Measurements from ENCODE around the gene CRYZL1.
"Not testable (repeated sequence)": the region's sequence is repeated elsewhere in the genome, so short reads cannot be mapped to it uniquely, and the experiment has no call there.

Gene CRYZL1

GRCh38 chr21:33676666-33677065, 35.1 kb upstream of the CRYZL1 start:
- H3K36me3 ChIP-seq (ENCODE audit: insufficient read depth, low read depth, low read length); H3K27ac ChIP-seq (ENCODE audit: low read length); H3K9me3 ChIP-seq (ENCODE audit: insufficient read depth, low read depth, low read length); H3K4me3 ChIP-seq (ENCODE audit: low read length); H3K9ac ChIP-seq (ENCODE audit: low read depth, low read length); H3K27me3 ChIP-seq (ENCODE audit: insufficient read depth, low read length): not testable (repeated sequence)
- peaks cover 32% of the 10 kb centered on the region for H3K4me1 ChIP-seq (ENCODE audit: insufficient read depth, low read length)

- H3K9ac ChIP-seq (ENCODE audit: low read depth, low read length) = no peak overlapping the region
- H3K9me3 ChIP-seq (ENCODE audit: insufficient read depth, low read depth, low read length) = no peaks in the 10 kb centered on the region
Measured at GRCh38 chr21:33674226-33674625, 32.7 kb upstream of the CRYZL1 start.

GRCh38 chr21:33673473-33673872, 31.9 kb upstream of the CRYZL1 start:
- Histone ChIP-seq H3K4me1 (ENCODE audit: insufficient read depth, low read length) (peaks cover 20% of the 10 kb centered on the region), H3K4me3 (ENCODE audit: low read length) (no peak overlapping the region), H3K27me3 (ENCODE audit: insufficient read depth, low read length) (no peaks in the 10 kb centered on the region), H3K9ac (ENCODE audit: low read depth, low read length) (no peak overlapping the region), H3K36me3 (ENCODE audit: insufficient read depth, low read depth, low read length) (no peaks in the 10 kb centered on the region), H3K9me3 (ENCODE audit: insufficient read depth, low read depth, low read length) (no peaks in the 10 kb centered on the region), H3K27ac (ENCODE audit: low read length) (no peak overlapping the region)

More at GRCh38 chr21:33674226-33674625, 32.7 kb upstream of the CRYZL1 start:
- H3K4me1 ChIP-seq (ENCODE audit: insufficient read depth, low read length) = peaks cover 25% of the 10 kb centered on the region
- no peak overlapping the region for H3K4me3 ChIP-seq (ENCODE audit: low read length)
- H3K27me3 ChIP-seq (ENCODE audit: insufficient read depth, low read length) = no peaks in the 10 kb centered on the region
- H3K36me3 ChIP-seq (ENCODE audit: insufficient read depth, low read depth, low read length) = no peaks in the 10 kb centered on the region
- no peak overlapping the region for H3K27ac ChIP-seq (ENCODE audit: low read length)

- H3K9me3 ChIP-seq (ENCODE audit: insufficient read depth, low read depth, low read length) = no peaks in the 10 kb centered on the region
Measured at GRCh38 chr21:33670076-33670978, 28.8 kb upstream of the CRYZL1 start.

GRCh38 chr21:33668620-33669019, 27.1 kb upstream of the CRYZL1 start:
- H3K9me3 ChIP-seq (ENCODE audit: insufficient read depth, low read depth, low read length) = no peaks in the 10 kb centered on the region
- H3K9ac ChIP-seq (ENCODE audit: low read depth, low read length) = no peak overlapping the region
- no peak overlapping the region for H3K4me3 ChIP-seq (ENCODE audit: low read length)
- no peak overlapping the region for H3K27ac ChIP-seq (ENCODE audit: low read length)
- no peaks in the 10 kb centered on the region for H3K36me3 ChIP-seq (ENCODE audit: insufficient read depth, low read depth, low read length)
- H3K27me3 ChIP-seq (ENCODE audit: insufficient read depth, low read length) = no peaks in the 10 kb centered on the region
- 0 out of 2 replicates have a peak, but pooled peaks cover 6% of the 10 kb centered on the region for H3K4me1 ChIP-seq (ENCODE audit: insufficient read depth, low read length)

More at GRCh38 chr21:33670076-33670978, 28.8 kb upstream of the CRYZL1 start:
- no peaks in the 10 kb centered on the region for H3K36me3 ChIP-seq (ENCODE audit: insufficient read depth, low read depth, low read length)
- H3K4me3 ChIP-seq (ENCODE audit: low read length) = no peak overlapping the region
- no peak overlapping the region for H3K27ac ChIP-seq (ENCODE audit: low read length)
- no peaks in the 10 kb centered on the region for H3K27me3 ChIP-seq (ENCODE audit: insufficient read depth, low read length)
- H3K4me1 ChIP-seq (ENCODE audit: insufficient read depth, low read length) = peaks cover 13% of the 10 kb centered on the region
- no peak overlapping the region for H3K9ac ChIP-seq (ENCODE audit: low read depth, low read length)

GRCh38 chr21:33668180-33668579, 26.6 kb upstream of the CRYZL1 start:
- H3K36me3 ChIP-seq (ENCODE audit: insufficient read depth, low read depth, low read length) = no peaks in the 10 kb centered on the region
- H3K27ac ChIP-seq (ENCODE audit: low read length) = no peak overlapping the region
- no peaks in the 10 kb centered on the region for H3K9me3 ChIP-seq (ENCODE audit: insufficient read depth, low read depth, low read length)
- H3K4me1 ChIP-seq (ENCODE audit: insufficient read depth, low read length) = 0 out of 2 replicates have a peak, but pooled peaks cover 3% of the 10 kb centered on the region
- H3K27me3 ChIP-seq (ENCODE audit: insufficient read depth, low read length) = no peaks in the 10 kb centered on the region
- no peak overlapping the region for H3K9ac ChIP-seq (ENCODE audit: low read depth, low read length)
- H3K4me3 ChIP-seq (ENCODE audit: low read length) = no peak overlapping the region

GRCh38 chr21:33667636-33668035, 26.1 kb upstream of the CRYZL1 start:
- Histone ChIP-seq H3K27me3 (ENCODE audit: insufficient read depth, low read length) (no peaks in the 10 kb centered on the region), H3K4me1 (ENCODE audit: insufficient read depth, low read length) (no peaks in the 10 kb centered on the region), H3K27ac (ENCODE audit: low read length) (no peak overlapping the region), H3K36me3 (ENCODE audit: insufficient read depth, low read depth, low read length) (no peaks in the 10 kb centered on the region), H3K9ac (ENCODE audit: low read depth, low read length) (no peak overlapping the region), H3K9me3 (ENCODE audit: insufficient read depth, low read depth, low read length) (no peaks in the 10 kb centered on the region), H3K4me3 (ENCODE audit: low read length) (no peak overlapping the region)

- no peak overlapping the region for H3K27ac ChIP-seq (ENCODE audit: low read length)
- H3K4me1 ChIP-seq (ENCODE audit: insufficient read depth, low read length) = no peaks in the 10 kb centered on the region
- no peak overlapping the region for H3K9ac ChIP-seq (ENCODE audit: low read depth, low read length)
- H3K4me3 ChIP-seq (ENCODE audit: low read length) = no peak overlapping the region
- H3K27me3 ChIP-seq (ENCODE audit: insufficient read depth, low read length) = no peaks in the 10 kb centered on the region
- H3K36me3 ChIP-seq (ENCODE audit: insufficient read depth, low read depth, low read length) = no peaks in the 10 kb centered on the region
- no peaks in the 10 kb centered on the region for H3K9me3 ChIP-seq (ENCODE audit: insufficient read depth, low read depth, low read length)
Measured at GRCh38 chr21:33666153-33666552, 24.6 kb upstream of the CRYZL1 start.

- H3K4me3 ChIP-seq (ENCODE audit: low read length) = no peak overlapping the region
- H3K9me3 ChIP-seq (ENCODE audit: insufficient read depth, low read depth, low read length) = no peaks in the 10 kb centered on the region
- no peaks in the 10 kb centered on the region for H3K36me3 ChIP-seq (ENCODE audit: insufficient read depth, low read depth, low read length)
- no peak overlapping the region for H3K27ac ChIP-seq (ENCODE audit: low read length)
- H3K27me3 ChIP-seq (ENCODE audit: insufficient read depth, low read length) = no peaks in the 10 kb centered on the region
- no peaks in the 10 kb centered on the region for H3K4me1 ChIP-seq (ENCODE audit: insufficient read depth, low read length)
- H3K9ac ChIP-seq (ENCODE audit: low read depth, low read length) = no peak overlapping the region
Measured at GRCh38 chr21:33664135-33664534, 22.6 kb upstream of the CRYZL1 start.

- no peaks in the 10 kb centered on the region for H3K9me3 ChIP-seq (ENCODE audit: insufficient read depth, low read depth, low read length)
- no peak overlapping the region for H3K9ac ChIP-seq (ENCODE audit: low read depth, low read length)
- H3K4me1 ChIP-seq (ENCODE audit: insufficient read depth, low read length) = peaks cover 7% of the 10 kb centered on the region; the same call in 1 of the 2 replicates
- no peak overlapping the region for H3K27ac ChIP-seq (ENCODE audit: low read length)
- no peaks in the 10 kb centered on the region for H3K27me3 ChIP-seq (ENCODE audit: insufficient read depth, low read length)
- no peak overlapping the region for H3K4me3 ChIP-seq (ENCODE audit: low read length)
- H3K36me3 ChIP-seq (ENCODE audit: insufficient read depth, low read depth, low read length) = no peaks in the 10 kb centered on the region
Measured at GRCh38 chr21:33663241-33663640, 21.7 kb upstream of the CRYZL1 start.

- no peaks in the 10 kb centered on the region for H3K27me3 ChIP-seq (ENCODE audit: insufficient read depth, low read length)
- H3K4me1 ChIP-seq (ENCODE audit: insufficient read depth, low read length) = peaks cover 13% of the 10 kb centered on the region
- no peak overlapping the region for H3K27ac ChIP-seq (ENCODE audit: low read length)
- no peaks in the 10 kb centered on the region for H3K36me3 ChIP-seq (ENCODE audit: insufficient read depth, low read depth, low read length)
- H3K9me3 ChIP-seq (ENCODE audit: insufficient read depth, low read depth, low read length) = no peaks in the 10 kb centered on the region
- no peak overlapping the region for H3K4me3 ChIP-seq (ENCODE audit: low read length)
- H3K9ac ChIP-seq (ENCODE audit: low read depth, low read length) = no peak overlapping the region
Measured at GRCh38 chr21:33662046-33662445, 20.5 kb upstream of the CRYZL1 start.

- no peaks in the 10 kb centered on the region for H3K36me3 ChIP-seq (ENCODE audit: insufficient read depth, low read depth, low read length)
Measured at GRCh38 chr21:33661146-33661545, 19.6 kb upstream of the CRYZL1 start.

More at GRCh38 chr21:33661146-33661545, 19.6 kb upstream of the CRYZL1 start:
- Histone ChIP-seq H3K27ac (ENCODE audit: low read length) (no peak overlapping the region), H3K4me3 (ENCODE audit: low read length) (no peak overlapping the region), H3K9me3 (ENCODE audit: insufficient read depth, low read depth, low read length) (no peaks in the 10 kb centered on the region), H3K4me1 (ENCODE audit: insufficient read depth, low read length) (peaks cover 13% of the 10 kb centered on the region), H3K27me3 (ENCODE audit: insufficient read depth, low read length) (no peaks in the 10 kb centered on the region), H3K9ac (ENCODE audit: low read depth, low read length) (no peak overlapping the region)

All from iPS-20b (cell line).